Fibroblast of skin of scalp (primary cell): ENCODE data around the gene FARS2.

Experiments
- DNase-seq: peaks from one replicate; pipeline ENCODE4 v3.0.0-alpha.2; 2013

The FARS2 gene

DNA sequence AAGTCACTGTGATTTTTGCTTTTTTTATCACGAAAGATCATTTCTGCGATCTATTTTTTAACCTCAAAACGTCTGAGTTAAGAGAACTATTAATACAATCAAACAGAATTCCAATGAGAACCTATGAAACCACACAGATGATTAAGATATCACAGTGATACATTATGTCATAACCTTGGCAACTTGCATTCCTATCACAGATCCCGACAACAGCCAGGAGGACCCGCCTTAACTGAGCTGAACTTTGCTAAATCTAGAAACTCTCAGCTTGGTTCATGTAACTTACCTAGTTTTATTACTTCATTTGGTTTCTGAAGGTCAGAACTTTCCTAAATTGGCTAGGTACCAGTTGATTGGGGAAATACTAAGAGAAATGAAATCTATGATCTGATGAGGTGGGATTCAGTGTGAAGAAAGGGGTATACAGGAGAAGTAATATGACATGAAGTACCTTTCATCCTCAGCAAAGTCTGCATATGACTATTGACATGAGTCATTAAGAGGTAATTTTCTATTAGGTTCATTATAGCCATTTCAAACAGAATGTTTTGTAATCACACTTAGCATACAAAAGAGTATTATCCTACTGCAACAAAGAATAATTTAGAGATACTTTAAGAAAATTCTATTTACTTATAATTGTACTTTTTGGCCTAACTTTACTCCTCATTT, 11.7 kb upstream of the FARS2 start:
- no peak for DNase-seq

DNA sequence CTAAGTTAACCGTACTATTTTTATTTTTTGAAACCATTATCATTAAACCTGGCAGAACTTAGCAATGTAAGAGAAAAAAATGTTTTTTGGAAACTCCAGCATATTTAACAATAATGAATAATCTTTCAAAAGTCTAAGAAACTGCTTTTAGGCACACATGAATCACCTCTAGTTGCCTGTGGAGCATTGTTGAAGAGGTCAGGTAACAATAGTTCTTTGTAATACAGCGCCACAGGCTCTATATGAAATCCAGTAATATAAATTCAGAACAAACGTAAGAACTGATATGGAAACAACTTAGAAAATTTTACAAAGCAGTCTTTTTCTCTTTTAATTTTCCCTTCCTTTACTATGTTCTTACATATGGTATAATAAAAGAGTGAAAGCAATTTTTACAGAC, 10.9 kb upstream of the FARS2 start:
- DNase-seq = no peak

DNA sequence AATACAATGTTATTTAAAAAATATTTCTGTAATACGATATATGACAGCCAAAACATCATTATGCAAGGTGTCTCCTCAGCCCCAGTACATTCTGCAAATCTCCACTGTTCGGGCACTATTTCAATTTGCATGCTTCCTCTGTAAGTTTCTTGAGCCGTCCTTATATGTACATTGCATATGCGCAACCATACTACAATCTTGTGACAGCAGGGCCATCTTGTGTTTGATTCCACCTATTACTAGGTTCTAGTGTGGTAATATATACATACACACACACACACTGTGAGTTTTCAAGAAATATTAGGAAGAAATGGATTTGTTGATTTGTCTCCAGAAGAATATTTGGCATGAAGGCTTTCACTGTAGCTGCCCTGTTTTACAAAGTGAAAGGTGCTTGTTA, 10.4 kb upstream of the FARS2 start:
- peak; percentile 15 for DNase-seq

DNA sequence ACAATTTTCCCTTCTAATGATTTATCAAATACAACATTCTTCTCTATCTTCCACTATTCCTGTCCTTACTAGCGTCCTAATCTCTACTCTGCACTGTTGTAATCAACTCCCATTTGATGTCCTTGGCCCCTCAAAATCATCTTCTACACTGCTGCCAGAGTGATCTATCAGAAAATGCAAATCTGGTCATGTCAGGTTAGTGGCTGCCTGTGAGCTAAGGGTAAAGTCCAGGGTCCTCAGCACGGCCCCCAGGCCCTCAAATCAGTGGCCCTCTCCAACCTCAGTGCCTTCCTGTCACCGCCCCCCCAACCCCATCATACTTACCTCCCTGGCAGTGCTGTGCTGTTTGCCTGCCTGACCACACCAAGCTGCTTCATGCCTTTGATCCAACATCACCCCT, 4.4 kb upstream of the FARS2 start:
- DNase-seq = no peak

DNA sequence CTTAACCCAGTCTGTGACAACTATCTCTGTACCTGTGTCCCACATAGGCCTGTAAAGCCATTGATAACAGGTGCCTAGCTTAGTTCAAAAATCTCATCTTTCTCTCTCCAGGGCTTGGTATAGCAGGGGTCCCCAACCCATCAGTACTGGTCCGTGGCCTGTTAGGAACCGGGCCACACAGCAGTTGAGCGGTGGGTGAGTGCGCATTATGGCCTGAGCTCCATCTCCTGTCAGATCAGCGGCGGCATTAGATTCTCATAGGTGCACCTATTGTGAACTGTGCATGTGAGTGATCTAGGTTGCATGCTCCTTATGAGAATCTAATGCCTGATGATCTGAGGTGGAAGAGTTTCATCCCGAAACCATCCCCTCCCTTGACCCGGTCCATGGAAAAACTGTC, 3.9 kb upstream of the FARS2 start:
- DNase-seq = no peak

DNA sequence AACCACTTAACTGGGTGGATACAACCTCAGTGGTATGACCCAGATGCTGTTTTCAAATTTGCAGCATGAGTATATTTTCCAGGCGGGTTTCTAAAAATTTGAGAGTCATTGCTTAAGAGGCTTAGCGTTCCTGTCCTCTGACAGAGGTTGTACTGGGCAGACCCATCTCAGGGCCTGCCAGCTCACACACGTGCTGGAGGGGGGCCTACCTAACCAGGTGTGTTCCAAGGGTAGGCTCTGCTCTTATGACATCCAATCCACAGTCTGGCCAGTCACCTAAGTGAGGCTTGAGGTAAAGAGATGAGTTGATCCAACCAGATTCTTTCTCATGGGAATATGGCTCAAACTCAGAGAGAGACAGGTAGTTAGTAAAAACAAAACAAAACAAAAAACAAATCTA, 1.9 kb upstream of the FARS2 start:
- no peak for DNase-seq

DNA sequence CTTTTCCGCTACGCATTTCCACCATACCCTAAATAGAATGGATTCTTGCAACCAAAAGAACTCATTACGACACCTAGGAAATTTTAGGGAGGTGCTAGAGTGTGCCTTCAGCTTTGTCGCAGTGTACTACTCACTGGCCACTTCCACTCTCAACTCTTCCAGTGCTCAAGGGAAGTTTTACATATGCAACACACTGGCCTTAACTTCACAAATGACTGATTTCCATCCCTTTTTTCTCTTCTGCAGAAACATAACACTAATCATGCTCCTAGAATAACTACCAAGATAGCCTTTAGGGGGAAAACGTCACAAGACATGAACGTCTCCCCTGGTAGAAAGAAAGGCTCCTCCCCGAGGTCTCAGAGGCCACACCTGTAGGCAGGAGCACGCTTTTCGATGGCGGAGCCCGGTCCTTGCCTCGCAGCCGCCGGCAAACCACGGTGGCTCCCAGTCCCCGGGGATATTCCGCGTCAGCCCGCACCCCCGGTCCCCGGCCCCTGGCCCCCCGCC, 1.1 kb upstream of the FARS2 start:
- peak; percentile 43 for DNase-seq

DNA sequence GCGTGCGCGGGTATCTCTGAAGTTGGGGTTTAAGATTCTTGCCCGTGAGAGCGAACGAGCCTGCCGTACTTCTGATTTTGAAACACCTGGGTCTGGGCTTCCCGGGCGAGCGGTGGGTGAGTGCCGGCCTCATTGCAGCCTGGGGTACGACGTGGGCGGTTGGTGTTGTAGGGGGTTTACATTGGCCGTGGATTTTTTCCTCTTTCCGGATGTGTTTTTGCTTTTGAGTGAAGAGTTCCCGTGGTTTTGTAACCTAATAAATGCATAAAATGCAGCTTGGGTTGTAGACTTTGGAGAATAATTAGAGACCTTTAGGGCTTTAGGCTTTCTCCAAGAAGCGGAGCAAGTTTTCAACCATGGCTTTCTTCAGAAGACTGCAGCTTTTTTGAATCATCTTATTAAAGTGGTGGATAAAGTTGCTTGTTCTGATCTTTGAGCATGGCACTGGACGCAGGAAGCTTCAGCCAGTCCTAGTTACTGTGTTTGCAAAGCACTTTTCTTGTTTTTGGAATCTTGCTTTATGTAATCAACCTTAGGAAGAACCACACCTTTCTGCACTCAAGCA, 314 bp downstream of the FARS2 start:
- no peak for DNase-seq

DNA sequence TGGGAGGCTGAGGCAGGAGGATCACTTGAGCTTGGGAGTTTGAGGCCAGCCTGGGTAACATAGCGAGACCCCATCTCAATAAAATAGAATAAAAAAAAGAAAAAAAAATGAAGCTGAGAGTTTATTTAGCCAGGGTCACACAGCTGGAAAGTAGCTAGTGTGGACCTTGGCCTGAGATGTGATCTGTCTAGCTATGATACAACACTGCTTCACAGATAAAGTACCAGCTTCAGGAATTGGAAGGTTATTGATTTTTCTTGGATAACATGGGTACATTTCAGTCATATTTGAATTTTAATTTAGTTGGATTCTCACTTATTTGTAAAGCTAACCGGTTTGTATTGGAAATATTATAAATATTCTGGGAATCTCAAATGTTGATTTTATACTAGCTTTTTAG, 5.1 kb downstream of the FARS2 start:
- no peak for DNase-seq

DNA sequence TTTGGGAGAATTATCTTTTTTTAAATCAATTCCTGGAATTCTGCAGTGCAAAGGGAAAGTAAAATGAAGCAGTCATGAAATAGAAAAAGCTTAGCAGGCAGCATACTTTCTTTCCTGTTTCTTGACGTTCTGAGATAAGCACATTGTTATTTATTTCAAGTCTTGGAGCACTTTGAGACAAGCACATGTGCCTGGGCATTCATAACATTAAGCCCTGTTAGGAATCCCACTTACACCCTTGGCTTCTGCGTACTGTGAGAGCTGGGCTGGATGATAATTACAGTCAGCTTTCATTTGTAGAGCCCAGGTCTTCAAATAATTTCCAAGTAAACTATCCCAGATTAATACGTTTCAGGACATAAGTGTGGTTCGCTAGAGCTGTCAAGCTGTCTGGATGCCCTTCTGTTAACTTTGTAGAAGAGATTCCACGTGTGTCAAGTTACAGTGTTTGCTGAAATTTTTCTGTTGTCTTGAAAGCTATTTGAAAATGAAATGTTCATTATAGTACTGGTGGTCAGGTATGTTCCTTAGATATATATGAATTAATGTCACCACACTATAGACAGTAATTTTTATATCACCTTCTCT, 8.9 kb downstream of the FARS2 start:
- DNase-seq = no peak

DNA sequence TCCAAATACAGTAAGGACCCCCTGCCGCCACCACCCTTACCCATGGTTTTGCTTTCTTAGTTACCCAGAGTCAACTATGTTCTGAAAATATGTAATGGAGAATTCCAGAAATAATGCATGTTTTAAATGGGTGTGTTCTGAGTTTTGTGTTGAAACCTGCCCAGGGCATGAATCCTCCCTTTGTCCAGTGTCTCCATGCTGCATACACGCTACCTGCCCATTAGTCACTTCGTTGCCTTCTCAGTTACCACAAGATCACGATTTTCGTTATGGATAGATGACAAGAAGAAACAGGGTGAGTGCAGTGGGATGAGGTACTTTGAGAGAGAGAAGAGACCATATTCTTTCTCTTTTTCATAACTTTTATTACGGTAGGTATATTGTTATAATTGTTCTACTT, 10.6 kb downstream of the FARS2 start:
- DNase-seq = no peak

DNA sequence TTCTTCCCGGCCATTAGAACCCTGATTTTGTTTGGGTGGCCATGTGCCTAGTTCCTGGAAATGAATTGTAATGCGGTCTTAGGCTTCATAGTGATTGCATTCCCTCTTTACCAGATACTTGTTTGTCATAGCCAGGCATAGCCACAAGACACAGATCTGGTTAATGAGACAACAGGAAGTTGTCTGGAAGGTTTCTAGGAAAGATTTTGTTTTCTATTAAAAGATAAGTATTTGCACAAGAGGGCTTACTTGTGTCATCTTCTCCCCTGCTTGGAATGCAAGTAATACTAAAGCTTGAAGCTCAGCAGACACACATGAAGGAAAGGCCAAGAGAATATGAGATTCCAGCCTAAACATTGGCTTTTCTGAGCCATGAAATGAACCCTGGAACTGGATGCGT, 12.9 kb downstream of the FARS2 start:
- no peak for DNase-seq

DNA sequence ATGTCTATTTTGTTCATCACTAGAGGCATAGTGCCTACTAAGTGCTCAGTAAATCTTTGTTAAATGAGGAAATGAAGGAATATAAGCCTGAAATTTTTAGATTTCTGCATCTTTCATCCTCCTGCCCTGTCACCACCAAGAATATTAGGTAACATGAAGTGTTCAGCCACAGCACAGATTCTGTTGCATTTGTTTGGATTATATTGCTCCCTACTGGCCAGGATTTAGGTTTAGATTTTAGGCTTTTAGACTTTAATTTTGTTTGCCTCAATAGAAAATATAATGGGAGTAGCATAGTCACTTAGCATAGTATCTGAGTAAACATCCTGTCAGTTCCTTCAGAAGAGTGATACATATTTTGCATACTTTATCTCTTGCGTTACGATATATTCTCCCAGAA, 14.2 kb downstream of the FARS2 start:
- peak; percentile 21 for DNase-seq

DNA sequence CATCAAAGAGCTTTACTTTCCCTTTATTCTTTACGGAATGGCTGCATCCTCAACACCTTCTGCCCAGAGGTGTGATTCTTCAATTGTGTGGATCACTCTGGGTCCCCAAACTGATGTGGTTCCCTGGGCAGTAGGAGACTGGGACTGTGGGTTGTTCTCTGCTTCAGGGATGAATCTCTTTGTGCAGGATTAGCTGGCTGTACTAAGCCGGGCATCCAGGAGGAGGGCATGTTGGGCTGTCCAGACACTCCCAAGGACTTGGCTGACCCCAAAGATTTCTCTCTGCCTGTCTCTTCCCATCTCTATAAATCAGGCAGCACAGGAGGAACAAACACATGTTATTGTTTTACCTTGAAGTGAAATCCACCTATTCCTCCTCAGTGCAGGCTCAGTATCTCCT, 15.3 kb downstream of the FARS2 start:
- no peak for DNase-seq

DNA sequence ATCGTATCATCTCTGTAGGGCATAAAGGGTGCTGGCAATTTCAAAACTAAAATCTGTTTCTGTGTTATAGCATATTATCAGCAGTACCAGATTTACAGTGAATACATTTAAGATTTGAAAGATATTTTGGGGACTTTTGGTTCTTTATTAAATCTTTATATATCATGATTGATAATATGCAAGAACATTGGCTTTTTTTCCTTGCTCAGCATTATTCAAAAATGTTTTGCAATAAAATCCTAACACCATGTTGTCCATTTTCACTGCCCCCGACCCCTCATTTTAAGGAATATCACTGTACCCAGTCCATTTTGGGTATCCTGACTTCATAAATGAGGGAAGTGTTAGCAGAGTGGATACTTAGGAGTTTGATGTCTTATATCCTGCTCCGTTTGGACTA, 16.3 kb downstream of the FARS2 start:
- DNase-seq = no peak

DNA sequence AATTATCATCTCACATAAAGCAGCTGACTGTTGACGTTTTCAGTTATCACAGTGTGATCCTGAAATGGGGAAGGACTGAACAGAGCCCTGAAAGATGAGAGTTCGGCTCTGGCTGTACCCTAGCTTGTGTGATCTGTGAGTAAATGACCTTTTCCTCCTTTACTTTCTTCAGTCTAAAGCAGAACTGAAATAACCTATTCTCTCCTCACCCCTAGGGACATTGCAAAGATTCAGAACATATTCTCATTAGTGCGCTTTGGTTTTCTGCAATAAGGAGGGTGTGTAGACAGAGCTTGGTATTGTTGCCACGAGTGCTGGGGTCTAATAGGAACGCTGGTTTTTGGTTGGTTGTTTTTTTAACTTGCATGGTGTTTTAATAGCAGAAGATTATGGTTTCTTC, 16.7 kb downstream of the FARS2 start:
- no peak for DNase-seq

DNA sequence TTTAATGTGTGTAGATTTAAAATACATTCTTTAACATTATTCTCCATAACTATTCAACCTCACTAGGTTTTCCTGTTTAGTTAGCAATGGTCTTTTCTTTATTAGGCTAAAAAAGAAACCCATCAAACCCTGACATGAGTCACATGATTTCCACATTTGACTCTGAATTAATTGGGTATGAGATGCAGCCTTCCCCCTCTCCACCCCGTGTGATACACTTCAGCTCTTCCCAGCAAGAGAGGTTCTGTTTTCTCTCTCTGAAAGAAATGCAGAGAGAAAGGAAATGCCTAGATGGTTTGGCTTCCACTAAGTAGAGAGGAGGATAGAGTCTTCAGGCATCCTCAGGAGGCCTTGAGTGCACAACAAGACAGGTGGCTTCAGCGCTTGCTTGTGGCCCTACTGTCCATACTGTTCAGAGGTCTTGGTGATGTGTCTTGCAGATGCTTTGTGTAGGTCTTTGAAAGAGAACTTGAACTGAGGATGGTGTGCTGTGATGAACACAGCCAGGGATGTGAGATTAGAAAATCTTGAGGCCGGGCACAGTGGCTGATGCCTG, 17.3 kb downstream of the FARS2 start:
- DNase-seq = no peak

DNA sequence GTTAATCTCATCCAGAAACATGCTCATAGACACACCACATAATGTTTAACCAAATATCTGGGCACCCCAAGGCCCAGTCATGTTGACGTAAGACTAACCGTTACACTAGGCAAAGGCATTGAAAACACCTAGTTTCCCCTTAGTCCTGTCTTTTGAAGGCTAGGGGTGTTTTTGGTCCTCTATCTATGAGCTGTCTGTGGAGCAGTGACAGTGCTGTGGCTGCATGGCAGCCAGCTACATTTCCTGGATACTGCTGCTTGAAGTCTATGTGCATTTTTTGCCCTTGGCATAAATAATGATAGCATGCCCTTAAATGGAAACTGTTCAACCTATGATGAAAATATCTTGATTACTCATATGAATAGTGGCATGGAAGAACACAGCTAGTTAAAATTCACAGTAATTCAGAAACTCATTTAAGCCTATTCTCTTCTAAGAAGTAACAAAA, 18.6 kb downstream of the FARS2 start:
- DNase-seq = peak; percentile 33

DNA sequence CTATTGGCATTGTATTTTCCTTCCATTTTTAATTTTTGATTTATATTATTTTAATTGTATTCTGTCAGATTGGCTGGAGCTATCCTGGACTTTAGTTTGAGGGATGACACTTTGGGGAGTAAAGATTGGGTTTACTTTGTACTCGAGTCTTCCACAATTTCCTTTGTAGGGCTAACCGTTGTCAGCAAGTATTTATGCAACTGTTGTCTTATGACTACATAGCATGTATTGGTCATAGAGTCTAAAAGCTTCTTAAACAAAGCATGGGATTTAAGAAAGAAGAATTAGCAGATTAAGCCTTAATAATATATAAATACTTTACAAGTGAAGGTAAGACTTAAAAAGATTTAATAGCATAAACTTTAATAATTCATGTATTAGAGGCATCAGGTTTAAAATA, 19.6 kb downstream of the FARS2 start:
- DNase-seq = no peak

DNA sequence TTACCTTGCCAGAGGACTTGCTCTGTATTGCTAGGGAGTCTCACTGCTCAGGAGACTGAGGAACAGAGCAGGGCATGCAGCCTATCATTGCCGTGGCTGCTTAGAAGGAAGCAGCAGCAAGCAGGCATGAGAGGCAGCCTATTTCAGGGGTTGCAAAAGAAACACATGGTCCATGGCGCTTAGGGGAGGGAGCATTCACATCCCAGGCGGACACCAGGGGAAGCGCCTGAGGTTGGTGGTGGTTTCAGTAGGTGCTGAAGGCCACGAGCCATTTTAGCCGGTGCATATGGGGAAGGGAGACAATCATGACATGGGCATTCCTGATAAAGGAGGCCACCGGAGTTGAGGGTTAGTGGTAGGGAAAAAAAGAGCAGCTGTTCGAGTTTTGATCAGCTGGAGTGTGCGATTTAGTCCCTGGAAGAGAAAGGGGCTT, 20.9 kb downstream of the FARS2 start:
- no peak for DNase-seq

DNA sequence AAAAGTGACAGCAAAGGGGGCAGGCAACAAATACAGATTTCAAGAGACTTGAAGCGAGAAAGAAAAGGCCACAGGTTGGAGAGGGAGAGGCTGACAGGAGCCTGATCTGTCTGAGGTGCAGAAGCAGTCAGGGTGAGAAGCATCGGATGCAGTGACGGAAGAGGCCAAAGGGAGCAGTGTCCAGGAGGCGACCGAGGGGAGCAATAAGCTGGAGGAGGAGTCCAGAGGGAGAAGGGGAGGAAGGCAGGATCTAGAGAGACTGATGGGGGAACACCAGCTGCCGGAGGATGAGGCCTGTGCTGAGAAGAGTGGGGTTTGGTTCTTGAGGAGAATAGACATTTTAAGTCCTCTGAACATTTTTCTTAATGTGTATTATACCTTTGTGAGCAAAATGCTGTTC, 23.8 kb downstream of the FARS2 start:
- DNase-seq = no peak

DNA sequence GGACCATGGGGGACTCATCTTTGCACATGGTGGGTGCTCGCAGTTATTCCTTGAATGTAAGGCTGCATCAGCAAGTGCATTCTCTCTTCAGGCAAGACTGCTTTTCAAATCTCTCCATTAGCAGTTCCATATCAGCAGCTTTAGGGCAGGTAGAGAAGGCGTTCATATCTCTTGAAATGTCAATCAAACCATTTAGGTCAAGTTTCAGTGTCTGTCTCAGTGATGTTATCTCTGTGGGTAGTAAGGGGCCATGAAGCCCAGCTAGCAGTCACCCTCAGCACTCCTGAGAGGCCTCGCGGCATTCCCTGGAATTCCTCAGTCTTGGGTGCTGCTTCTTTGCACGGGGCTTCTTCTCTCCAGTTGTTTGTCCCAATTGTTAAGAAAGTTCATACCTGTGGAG, 24.2 kb downstream of the FARS2 start:
- no peak for DNase-seq

DNA sequence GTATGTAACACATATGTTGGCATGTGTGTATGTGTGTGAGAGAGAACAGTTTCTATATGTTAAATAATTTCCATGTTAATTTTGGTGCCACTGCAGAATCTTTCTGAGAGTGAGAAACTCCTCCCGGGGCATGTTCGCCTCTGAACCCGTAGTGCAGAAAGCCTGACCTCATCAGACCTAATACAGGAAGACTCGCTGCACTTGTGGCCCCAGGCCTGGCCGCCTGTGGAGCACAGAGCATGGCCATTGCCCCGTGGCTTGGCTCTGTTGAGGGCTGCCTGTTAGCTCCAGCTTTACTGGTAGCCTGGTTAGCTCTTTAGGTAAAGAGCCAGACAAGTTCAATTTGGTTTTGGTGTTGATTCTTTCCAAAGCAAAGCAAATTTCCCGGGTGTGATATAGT, 25.5 kb downstream of the FARS2 start:
- no peak for DNase-seq
